Progenitor cell of endocrine pancreas (in vitro differentiated cells): ENCODE measurements around the gene SCAMP1. TPM values are rescaled to one million over a fixed set of nuclear protein-coding genes. Genes with fewer than 3 reads are reported as not detected.

Experiments
- DNase-seq: peaks from one replicate; pipeline ENCODE4 v3.0.0; 2021; ENCODE audit warnings: low spot score; ENCODE audit not compliant: unreplicated experiment
- H3K27ac Mint-ChIP-seq: 2 replicates; pipeline ENCODE4 v1.8.0; 2021; ENCODE audit warnings: mild to moderate bottlenecking, moderate library complexity, mixed read lengths
- H3K27me3 Mint-ChIP-seq: 2 replicates; pipeline ENCODE4 v1.8.0; 2021; ENCODE audit warnings: mixed read lengths
- H3K36me3 Mint-ChIP-seq: 2 replicates; pipeline ENCODE4 v1.8.0; 2022; ENCODE audit warnings: mixed read lengths; ENCODE audit not compliant: insufficient read depth
- H3K4me1 Mint-ChIP-seq: 2 replicates; pipeline ENCODE4 v1.8.0; 2021; ENCODE audit warnings: low read depth, mixed read lengths
- H3K4me3 Mint-ChIP-seq: 2 replicates; pipeline ENCODE4 v1.8.0; 2021; ENCODE audit warnings: low read depth, mild to moderate bottlenecking, moderate library complexity, mixed read lengths
- H3K9me3 Mint-ChIP-seq: 2 replicates; pipeline ENCODE4 v1.8.0; 2021; ENCODE audit warnings: low read depth, mixed read lengths
- total RNA-seq: library from RNA; stranded (reverse); gene quantifications from 2 replicates; pipeline ENCODE4 v1.2.1, GENCODE V29; 2021
- TF ChIP-seq, protein P1 (sequence below): fragments of 200-600 bp; sonication (generic); IDR thresholded peaks from one replicate; pipeline ENCODE4 v1.5.0; 2021; ENCODE audit warnings: antibody characterized with exemption, mild to moderate bottlenecking; ENCODE audit not compliant: unreplicated experiment

The SCAMP1 gene
- total RNA-seq, 1 donor from 2014 or later: 43.5 TPM

DNA sequence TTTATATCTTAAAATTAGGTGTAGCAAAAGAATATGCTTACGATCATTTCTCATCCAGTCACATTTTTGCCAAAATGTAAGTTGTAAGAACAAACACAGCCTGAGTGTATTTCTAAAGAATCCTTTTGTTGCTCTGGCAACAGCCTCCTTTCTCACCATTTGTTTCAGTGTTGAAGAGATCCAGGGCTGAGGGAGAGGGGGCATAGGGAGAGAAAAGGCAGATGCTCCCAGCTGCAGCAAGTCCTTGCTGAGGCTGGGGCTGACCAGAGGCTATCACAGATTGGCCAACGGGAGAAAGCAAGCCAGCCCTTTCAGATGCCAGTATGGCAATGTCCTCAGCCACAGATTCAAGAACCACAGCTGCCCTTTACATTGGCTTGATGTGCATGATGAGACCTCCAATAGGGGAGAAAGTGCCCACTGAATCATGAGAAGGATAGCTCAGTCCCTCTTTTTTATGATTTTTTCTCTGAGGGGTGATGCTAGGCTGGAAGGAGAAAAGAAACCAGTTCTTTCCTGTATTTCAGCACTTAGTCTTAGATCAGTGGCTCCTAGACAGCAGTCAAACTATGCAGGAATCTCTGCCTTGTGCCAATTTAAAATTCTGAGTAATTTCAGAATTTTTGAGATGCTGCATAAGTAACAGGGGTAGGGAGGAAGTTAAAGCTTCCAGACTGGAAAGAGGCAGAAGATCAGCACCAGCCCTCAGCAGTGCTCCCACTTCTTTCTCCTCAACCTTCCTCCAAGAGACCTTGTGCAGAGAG is 146.0 kb downstream of the SCAMP1 start:
- Mint-ChIP-seq H3K9me3 (no peaks in the 10 kb centered on the region), H3K36me3 (no peaks in the 10 kb centered on the region), H3K4me3 (no peak overlapping the region), H3K27me3 (peaks cover 24% of the 10 kb centered on the region), H3K27ac (no peak overlapping the region), H3K4me1 (peaks cover 57% of the 10 kb centered on the region)
- DNase-seq: no peak
- TF ChIP-seq, protein P1, sequence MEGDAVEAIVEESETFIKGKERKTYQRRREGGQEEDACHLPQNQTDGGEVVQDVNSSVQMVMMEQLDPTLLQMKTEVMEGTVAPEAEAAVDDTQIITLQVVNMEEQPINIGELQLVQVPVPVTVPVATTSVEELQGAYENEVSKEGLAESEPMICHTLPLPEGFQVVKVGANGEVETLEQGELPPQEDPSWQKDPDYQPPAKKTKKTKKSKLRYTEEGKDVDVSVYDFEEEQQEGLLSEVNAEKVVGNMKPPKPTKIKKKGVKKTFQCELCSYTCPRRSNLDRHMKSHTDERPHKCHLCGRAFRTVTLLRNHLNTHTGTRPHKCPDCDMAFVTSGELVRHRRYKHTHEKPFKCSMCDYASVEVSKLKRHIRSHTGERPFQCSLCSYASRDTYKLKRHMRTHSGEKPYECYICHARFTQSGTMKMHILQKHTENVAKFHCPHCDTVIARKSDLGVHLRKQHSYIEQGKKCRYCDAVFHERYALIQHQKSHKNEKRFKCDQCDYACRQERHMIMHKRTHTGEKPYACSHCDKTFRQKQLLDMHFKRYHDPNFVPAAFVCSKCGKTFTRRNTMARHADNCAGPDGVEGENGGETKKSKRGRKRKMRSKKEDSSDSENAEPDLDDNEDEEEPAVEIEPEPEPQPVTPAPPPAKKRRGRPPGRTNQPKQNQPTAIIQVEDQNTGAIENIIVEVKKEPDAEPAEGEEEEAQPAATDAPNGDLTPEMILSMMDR: no peak

DNA sequence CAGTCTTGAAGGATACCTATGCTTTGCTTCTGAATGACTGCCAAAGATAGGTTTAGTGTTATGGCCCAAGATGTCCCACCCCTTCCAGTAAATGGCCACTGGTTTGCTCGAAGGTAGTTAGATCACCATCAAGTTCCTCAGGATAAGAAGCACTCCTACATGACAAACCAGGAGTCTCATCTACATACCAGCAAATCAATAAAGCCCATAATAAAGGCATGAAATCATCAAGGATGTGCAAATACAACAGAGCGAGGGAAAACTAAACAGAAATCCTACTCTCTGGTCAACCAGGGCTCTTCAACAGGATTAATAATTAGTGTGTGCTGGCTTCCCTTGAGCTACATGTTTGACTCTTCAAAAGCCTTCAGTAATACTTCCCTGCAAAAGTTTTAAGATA is 147.1 kb downstream of the SCAMP1 start:
- H3K4me3 Mint-ChIP-seq: no peak overlapping the region
- TF ChIP-seq, protein P1: no peak
- H3K4me1 Mint-ChIP-seq: peaks cover 56% of the 10 kb centered on the region
- DNase-seq: no peak
- no peaks in the 10 kb centered on the region for H3K9me3 Mint-ChIP-seq
- no peak overlapping the region for H3K27ac Mint-ChIP-seq
- no peaks in the 10 kb centered on the region for H3K36me3 Mint-ChIP-seq
- H3K27me3 Mint-ChIP-seq: peaks cover 28% of the 10 kb centered on the region

DNA sequence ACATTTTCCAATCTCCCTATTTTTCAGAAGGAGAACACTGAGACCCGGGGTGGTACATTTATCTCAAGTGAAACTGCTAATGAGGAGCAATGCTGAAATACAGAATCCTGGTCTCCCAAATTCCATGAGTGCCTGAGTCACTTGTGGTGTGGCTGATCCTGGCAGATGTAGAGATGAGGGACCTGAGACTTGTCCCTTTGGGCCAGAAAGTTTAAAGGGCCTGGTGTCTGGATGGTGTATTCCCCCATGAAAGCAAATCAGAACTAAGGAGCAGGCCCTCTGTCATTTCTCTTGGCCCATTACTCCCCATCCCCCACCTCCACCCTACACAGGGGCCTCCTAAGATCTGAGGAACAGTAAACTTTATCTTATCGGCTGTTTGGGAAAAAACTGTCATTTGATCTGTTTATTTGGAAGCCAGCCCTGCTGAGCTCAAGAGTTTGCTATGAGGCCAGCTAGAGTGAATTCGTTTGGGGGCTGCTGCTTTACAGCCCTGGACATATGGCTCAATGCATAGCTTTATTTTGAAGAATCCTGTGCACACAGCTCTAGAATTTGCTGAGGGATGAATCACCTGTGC is 147.9 kb downstream of the SCAMP1 start:
- Mint-ChIP-seq H3K27me3 (peaks cover 29% of the 10 kb centered on the region), H3K36me3 (no peaks in the 10 kb centered on the region), H3K9me3 (no peaks in the 10 kb centered on the region), H3K4me1 (peaks cover 56% of the 10 kb centered on the region), H3K27ac (peak overlapping the region; percentile 16), H3K4me3 (peak overlapping the region; percentile 37)
- DNase-seq: no peak
- TF ChIP-seq, protein P1: no peak

GRCh38 chr5:78509145-78509865 is 148.9 kb downstream of the SCAMP1 start:
- peaks cover 52% of the 10 kb centered on the region for H3K4me1 Mint-ChIP-seq
- peaks cover 2% of the 10 kb centered on the region for H3K36me3 Mint-ChIP-seq
- no peaks in the 10 kb centered on the region for H3K9me3 Mint-ChIP-seq
- peak overlapping the region; percentile 37 for H3K4me3 Mint-ChIP-seq
- H3K27ac Mint-ChIP-seq: no peak overlapping the region
- TF ChIP-seq, protein P1: no peak
- DNase-seq: no peak
- H3K27me3 Mint-ChIP-seq: peaks cover 38% of the 10 kb centered on the region
